Measurements from ENCODE around the gene DAZAP1.
"Not testable (repeated sequence)": the region's sequence is repeated elsewhere in the genome, so short reads cannot be mapped to it uniquely, and the experiment has no call there.

The DAZAP1 gene

GRCh38 chr19:1426736-1427135 is 19.4 kb downstream of the DAZAP1 start:
- DNase-seq (ENCODE audit: low spot score): no peak

GRCh38 chr19:1427221-1427920 is 20.0 kb downstream of the DAZAP1 start:
- no peak for DNase-seq (ENCODE audit: low spot score)

GRCh38 chr19:1428738-1429391 is 21.5 kb downstream of the DAZAP1 start:
- peak; percentile 72 for DNase-seq (ENCODE audit: low spot score)

GRCh38 chr19:1429750-1430149 is 22.4 kb downstream of the DAZAP1 start:
- DNase-seq (ENCODE audit: low spot score): peak; percentile 54

- DNase-seq (ENCODE audit: low spot score): no peak
These were observed 22.9 kb downstream of the DAZAP1 start for GRCh38 chr19:1430246-1430645.

- no peak for DNase-seq (ENCODE audit: low spot score)
These were observed 24.5 kb downstream of the DAZAP1 start for GRCh38 chr19:1431759-1432506.

GRCh38 chr19:1432507-1432887 is 25.1 kb downstream of the DAZAP1 start:
- no peak for DNase-seq (ENCODE audit: low spot score)

- DNase-seq (ENCODE audit: low spot score): no peak
These were observed 26.0 kb downstream of the DAZAP1 start for GRCh38 chr19:1433119-1434039.

GRCh38 chr19:1434040-1434366 is 26.6 kb downstream of the DAZAP1 start:
- no peak for DNase-seq (ENCODE audit: low spot score)

GRCh38 chr19:1434577-1435060 is 27.2 kb downstream of the DAZAP1 start:
- no peak for DNase-seq (ENCODE audit: low spot score)

- DNase-seq (ENCODE audit: low spot score): no peak
These were observed 28.1 kb downstream of the DAZAP1 start for GRCh38 chr19:1435378-1435989.

GRCh38 chr19:1437609-1438008 is 30.2 kb downstream of the DAZAP1 start:
- no peak for DNase-seq (ENCODE audit: low spot score)

GRCh38 chr19:1438035-1438932 is 30.9 kb downstream of the DAZAP1 start, which contains the start of gene RPS15:
RPS15 (plus strand) TSS chr19:1438396; CDS start chr19:1438426, 30 bp downstream.
- peak; percentile 90 for DNase-seq (ENCODE audit: low spot score)

GRCh38 chr19:1438933-1439354 is 31.6 kb downstream of the DAZAP1 start:
- DNase-seq (ENCODE audit: low spot score): no peak

- DNase-seq (ENCODE audit: low spot score): not testable (repeated sequence)
These were observed 32.4 kb downstream of the DAZAP1 start for GRCh38 chr19:1439525-1440417.

GRCh38 chr19:1440418-1440801 is 33.0 kb downstream of the DAZAP1 start:
- DNase-seq (ENCODE audit: low spot score): no peak

GRCh38 chr19:1441022-1441426 is 33.6 kb downstream of the DAZAP1 start:
- DNase-seq (ENCODE audit: low spot score): no peak

- DNase-seq (ENCODE audit: low spot score): no peak
These were observed 34.5 kb downstream of the DAZAP1 start for GRCh38 chr19:1441677-1442438.
